ENCODE data around the gene NTRK3. TPM values are rescaled to one million over a fixed set of nuclear protein-coding genes. Genes with fewer than 3 reads are reported as not detected.

The NTRK3 gene
- polyA plus RNA-seq, 1 donor (not counting 4 experiments of a cell fraction or from before 2014, with no cell fraction given) = not detected

DNA sequence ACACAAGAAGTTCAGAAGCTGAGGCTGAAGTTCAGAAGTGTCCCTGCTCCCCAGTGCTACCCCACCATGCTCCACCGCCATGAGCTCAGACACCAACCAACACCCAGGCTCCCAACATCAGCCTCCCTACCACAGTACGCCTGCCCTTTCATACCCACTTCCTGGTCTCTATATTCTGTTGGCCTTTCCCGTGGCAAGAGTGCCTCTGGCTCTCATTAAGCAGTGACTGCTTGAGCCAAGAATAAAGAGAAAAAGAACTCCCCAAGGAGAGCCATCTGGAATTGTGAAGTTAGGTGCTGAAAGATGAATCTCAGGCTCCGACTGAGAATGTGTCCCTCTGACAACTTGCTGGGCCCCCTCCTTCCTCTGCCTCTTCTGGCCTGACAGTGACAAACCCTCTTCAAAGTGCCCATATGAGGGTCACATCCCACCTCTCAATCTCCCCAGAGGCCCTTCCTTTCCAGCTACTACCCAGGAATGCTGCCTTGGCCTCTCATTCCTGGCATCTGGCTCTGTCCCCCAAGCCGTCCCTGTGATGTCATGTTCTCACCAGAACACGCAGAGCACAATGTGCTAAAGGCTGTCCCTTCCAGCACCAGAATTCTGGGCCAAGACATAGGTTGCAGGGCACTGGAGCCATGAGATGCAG, 306.8 kb downstream of the NTRK3 start:
- H3K27ac ChIP-seq (ENCODE audit: control insufficient read depth, insufficient read depth, low read length) = no peak overlapping the region
- peaks cover 3% of the 10 kb centered on the region for H3K9me3 ChIP-seq (ENCODE audit: control insufficient read depth, low read depth, low read length)
- DNase-seq (ENCODE audit: low read depth, low spot score) (no peak), FAIRE-seq (no peak)
- TF ChIP-seq CTCF (optimal IDR thresholded peaks at IDR 0.05 in 1 of 3, IDR thresholded peaks at IDR 0.05 in 1 of 3, conservative IDR thresholded peaks at IDR 0.05 in 1 of 3; ENCODE audit: extremely low read depth in 1 of 3, insufficient read depth in 2 of 3, low read length in 3 of 3) (no peak), EZH2 (IDR thresholded peaks at IDR 0.05; ENCODE audit: low read length) (no peak)
- H3K9ac ChIP-seq (ENCODE audit: control insufficient read depth, extremely low read depth, insufficient read depth, low read length) = no peak overlapping the region
- H3K9me1 ChIP-seq (ENCODE audit: control insufficient read depth, extremely low read depth, insufficient read depth, low read length) = no peaks in the 10 kb centered on the region
- no peaks in the 10 kb centered on the region for H3K4me1 ChIP-seq (ENCODE audit: control insufficient read depth, extremely low read depth, insufficient read depth, low read length)
- no peaks in the 10 kb centered on the region for H4K20me1 ChIP-seq (ENCODE audit: control insufficient read depth, extremely low read depth, insufficient read depth, low read length)
- dilution Hi-C loops (cut with MboI; ENCODE audit: extremely low pct_ligation_motif_present, low sequenced_read_pairs) = no loop called here
- H3K79me2 ChIP-seq (ENCODE audit: control insufficient read depth, insufficient read depth, low read length) = no peaks in the 10 kb centered on the region
- H3K36me3 ChIP-seq (ENCODE audit: control insufficient read depth in 2 of 2, extremely low read depth in 1 of 2, insufficient read depth in 2 of 2, low read length in 2 of 2) = no peaks in the 10 kb centered on the region
- H2AFZ ChIP-seq (ENCODE audit: control insufficient read depth, low read length) = no peak overlapping the region
- no peak overlapping the region for H3K4me2 ChIP-seq (ENCODE audit: control insufficient read depth, extremely low read depth, insufficient read depth, low read depth, low read length)
- H3K27me3 ChIP-seq (ENCODE audit: control insufficient read depth, extremely low read depth, insufficient read depth, low read length) = no peaks in the 10 kb centered on the region
- H3K4me3 ChIP-seq (ENCODE audit: control insufficient read depth in 2 of 3, extremely low read depth in 1 of 3, insufficient read depth in 2 of 3, low read depth in 1 of 3, low read length in 3 of 3) = no peak overlapping the region

- Histone ChIP-seq H3K27me3 (ENCODE audit: control insufficient read depth, extremely low read depth, insufficient read depth, low read length) (no peaks in the 10 kb centered on the region), H3K4me2 (ENCODE audit: control insufficient read depth, extremely low read depth, insufficient read depth, low read depth, low read length) (no peak overlapping the region), H3K27ac (ENCODE audit: control insufficient read depth, insufficient read depth, low read length) (no peak overlapping the region), H3K9me1 (ENCODE audit: control insufficient read depth, extremely low read depth, insufficient read depth, low read length) (no peaks in the 10 kb centered on the region), H3K36me3 (ENCODE audit: control insufficient read depth in 2 of 2, extremely low read depth in 1 of 2, insufficient read depth in 2 of 2, low read length in 2 of 2) (no peaks in the 10 kb centered on the region), H3K4me3 (ENCODE audit: control insufficient read depth in 2 of 3, extremely low read depth in 1 of 3, insufficient read depth in 2 of 3, low read depth in 1 of 3, low read length in 3 of 3) (no peak overlapping the region), H3K4me1 (ENCODE audit: control insufficient read depth, extremely low read depth, insufficient read depth, low read length) (no peaks in the 10 kb centered on the region), H3K79me2 (ENCODE audit: control insufficient read depth, insufficient read depth, low read length) (no peaks in the 10 kb centered on the region), H3K9me3 (ENCODE audit: control insufficient read depth, low read depth, low read length) (peaks cover 3% of the 10 kb centered on the region), H3K9ac (ENCODE audit: control insufficient read depth, extremely low read depth, insufficient read depth, low read length) (no peak overlapping the region), H4K20me1 (ENCODE audit: control insufficient read depth, extremely low read depth, insufficient read depth, low read length) (no peaks in the 10 kb centered on the region), H2AFZ (ENCODE audit: control insufficient read depth, low read length) (no peak overlapping the region)
- TF ChIP-seq CTCF (optimal IDR thresholded peaks at IDR 0.05 in 1 of 3, IDR thresholded peaks at IDR 0.05 in 1 of 3, conservative IDR thresholded peaks at IDR 0.05 in 1 of 3; ENCODE audit: extremely low read depth in 1 of 3, insufficient read depth in 2 of 3, low read length in 3 of 3) (no peak), EZH2 (IDR thresholded peaks at IDR 0.05; ENCODE audit: low read length) (no peak)
- dilution Hi-C loops (cut with MboI; ENCODE audit: extremely low pct_ligation_motif_present, low sequenced_read_pairs) = no loop called here
- FAIRE-seq (no peak), DNase-seq (ENCODE audit: low read depth, low spot score) (no peak)
Observed at GRCh38 chr15:87949151-87949574, 307.4 kb downstream of the NTRK3 start.
